OCI-LY7 (cell line): ENCODE measurements around the gene BRCA1. TPM values are rescaled to one million over a fixed set of nuclear protein-coding genes. Genes with fewer than 3 reads are reported as not detected.

Experiments used
- BruUV-seq: library from RNA; stranded (reverse); fragments of 400-500 nt; replicated peaks from 2 replicates; lab custom pipeline; 2021; lab: Mats Ljungman, UMichigan
- CTCF ChIA-PET: fragments of 300-600 bp; sonication (Branson Sonifier 250); formaldehyde crosslinking; loops from one replicate; lab custom pipeline; 2022; ENCODE audit warnings: antibody characterized with exemption; ENCODE audit not compliant: unreplicated experiment; lab: Charles Lee
- POLR2A ChIA-PET: fragments of 300-600 bp; sonication (Branson Sonifier 250); formaldehyde crosslinking; loops from one replicate; lab custom pipeline; 2022; ENCODE audit warnings: antibody characterized with exemption; lab: Charles Lee
- DNase-seq: peaks from one replicate; pipeline ENCODE4 v3.0.0-alpha.2; 2015; ENCODE audit warnings: low spot score
- H2AFZ ChIP-seq: fragments of 200-600 bp; sonication (generic), shearing (Covaris generic); 2 replicates; pipeline ENCODE4 v1.6.1; 2014; ENCODE audit warnings: mild to moderate bottlenecking, antibody characterized with exemption, low read length, moderate library complexity
- H3K27ac ChIP-seq: fragments of 200-600 bp; sonication (generic); 2 replicates; pipeline ENCODE4 v1.5.1; 2014; ENCODE audit warnings: mixed run types, low read depth, mild to moderate bottlenecking, moderate library complexity, low read length, inconsistent platforms; ENCODE audit not compliant: poor library complexity, severe bottlenecking
- H3K36me3 ChIP-seq: fragments of 200-600 bp; sonication (generic); 2 replicates; pipeline ENCODE4 v1.6.1; 2014; ENCODE audit warnings: mild to moderate bottlenecking, antibody characterized with exemption, low read length, moderate library complexity, mixed read lengths; ENCODE audit not compliant: insufficient read depth
- H3K4me1 ChIP-seq: fragments of 200-600 bp; sonication (generic); 2 replicates; pipeline ENCODE4 v1.5.1; 2014; ENCODE audit warnings: mild to moderate bottlenecking, low read length; ENCODE audit not compliant: insufficient read depth, poor library complexity, severe bottlenecking
- H3K4me2 ChIP-seq: fragments of 200-600 bp; sonication (generic); 2 replicates; pipeline ENCODE4 v1.6.1; 2014; ENCODE audit warnings: mild to moderate bottlenecking, low read length
- H3K4me3 ChIP-seq: fragments of 200-600 bp; sonication (generic); 2 replicates; pipeline ENCODE4 v1.5.1; 2014; ENCODE audit warnings: mild to moderate bottlenecking, low read depth, low read length; ENCODE audit not compliant: poor library complexity, severe bottlenecking
- H3K79me2 ChIP-seq: fragments of 200-600 bp; sonication (generic); 2 replicates; pipeline ENCODE4 v1.6.1; 2016; ENCODE audit warnings: low read depth, mild to moderate bottlenecking, low read length, moderate library complexity, mixed read lengths; ENCODE audit not compliant: insufficient read depth
- H3K9me2 ChIP-seq: fragments of 200-600 bp; sonication (generic); 2 replicates; pipeline ENCODE4 v1.6.1; 2016; ENCODE audit warnings: mild to moderate bottlenecking, low read length, mixed read lengths; ENCODE audit not compliant: insufficient read depth
- H3K9me3 ChIP-seq: fragments of 200-600 bp; sonication (generic); 2 replicates; pipeline ENCODE4 v1.6.1; 2014; ENCODE audit warnings: mild to moderate bottlenecking, mixed run types, low read length, mixed read lengths
- H4K20me1 ChIP-seq: fragments of 200-600 bp; sonication (generic); 2 replicates; pipeline ENCODE4 v1.6.1; 2014; ENCODE audit warnings: mild to moderate bottlenecking, antibody characterized with exemption, low read length, moderate library complexity, mixed read lengths; ENCODE audit not compliant: insufficient read depth
- EZH2phosphoT487 ChIP-seq: fragments of 200-600 bp; sonication (generic); IDR thresholded peaks from 2 replicates; pipeline ENCODE4 v1.6.1; 2018; ENCODE audit warnings: low read depth, borderline replicate concordance, mild to moderate bottlenecking, mixed run types, antibody characterized with exemption, low read length, moderate library complexity, mixed read lengths
- intact Hi-C: fragments of 100-400 bp; cut with micrococcal nuclease; formaldehyde crosslinking; loops from one replicate; pipeline ENCODE4 v1.10.0; 2022; ENCODE audit not compliant: unreplicated experiment
- small RNA-seq: library from RNA; depleted of rRNA; stranded (forward); fragments of <200 nt; gene quantifications from one replicate; pipeline ENCODE3, GENCODE V24; 2014
- total RNA-seq, 2 experiments: library from RNA; depleted of rRNA in 1 of 2; stranded (reverse); fragments of >200 nt in 1 of 2; shearing (Covaris generic) in 1 of 2; gene quantifications; 2 replicates each; pipeline ENCODE4 v1.2.3, GENCODE V29; 2014 to 2022
- TF ChIP-seq, protein P1 (sequence below): fragments of 200-600 bp; sonication (generic); conservative IDR thresholded peaks from 2 replicates; pipeline ENCODE4 v1.5.1; 2014; ENCODE audit warnings: mild to moderate bottlenecking, antibody characterized with exemption, low read length, moderate library complexity, mixed read lengths

Gene BRCA1
- total RNA-seq, 2 experiments from 2014 or later = 112 to 135 TPM

DNA sequence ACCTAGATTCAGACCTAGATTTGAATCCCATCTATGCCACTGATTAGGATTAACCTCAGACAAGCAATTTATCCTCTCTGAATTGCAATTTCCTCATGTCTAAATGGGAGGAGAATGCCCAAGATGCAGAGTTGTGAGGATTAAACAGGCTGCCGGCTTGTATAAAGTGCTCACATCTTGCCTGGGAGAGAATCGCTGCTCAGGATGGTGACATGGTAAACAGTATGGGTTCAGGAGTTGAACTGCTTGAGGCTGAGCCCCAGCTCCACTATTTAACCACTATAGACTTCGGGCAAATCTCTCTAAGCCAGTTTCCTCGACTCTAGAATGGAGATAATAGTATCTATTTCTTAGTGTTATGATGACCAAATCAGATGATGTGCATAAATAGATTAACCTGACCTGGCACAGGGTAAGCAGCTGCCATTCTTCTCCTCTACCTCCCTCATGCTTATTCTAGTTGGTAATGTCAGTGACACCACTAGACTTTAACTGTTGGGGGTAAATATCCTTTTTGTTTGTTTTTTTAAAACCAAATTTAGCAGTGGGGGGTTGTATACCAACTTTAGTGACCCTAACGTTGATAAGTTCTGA lies 127.7 kb downstream of the BRCA1 start:
- TF ChIP-seq, protein P1, sequence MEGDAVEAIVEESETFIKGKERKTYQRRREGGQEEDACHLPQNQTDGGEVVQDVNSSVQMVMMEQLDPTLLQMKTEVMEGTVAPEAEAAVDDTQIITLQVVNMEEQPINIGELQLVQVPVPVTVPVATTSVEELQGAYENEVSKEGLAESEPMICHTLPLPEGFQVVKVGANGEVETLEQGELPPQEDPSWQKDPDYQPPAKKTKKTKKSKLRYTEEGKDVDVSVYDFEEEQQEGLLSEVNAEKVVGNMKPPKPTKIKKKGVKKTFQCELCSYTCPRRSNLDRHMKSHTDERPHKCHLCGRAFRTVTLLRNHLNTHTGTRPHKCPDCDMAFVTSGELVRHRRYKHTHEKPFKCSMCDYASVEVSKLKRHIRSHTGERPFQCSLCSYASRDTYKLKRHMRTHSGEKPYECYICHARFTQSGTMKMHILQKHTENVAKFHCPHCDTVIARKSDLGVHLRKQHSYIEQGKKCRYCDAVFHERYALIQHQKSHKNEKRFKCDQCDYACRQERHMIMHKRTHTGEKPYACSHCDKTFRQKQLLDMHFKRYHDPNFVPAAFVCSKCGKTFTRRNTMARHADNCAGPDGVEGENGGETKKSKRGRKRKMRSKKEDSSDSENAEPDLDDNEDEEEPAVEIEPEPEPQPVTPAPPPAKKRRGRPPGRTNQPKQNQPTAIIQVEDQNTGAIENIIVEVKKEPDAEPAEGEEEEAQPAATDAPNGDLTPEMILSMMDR = no peak
- TF ChIP-seq EZH2phosphoT487 = no peak
- H4K20me1 ChIP-seq = peaks cover 14% of the 10 kb centered on the region; the same call in 1 of the 2 replicates
- H3K36me3 ChIP-seq = peaks cover 67% of the 10 kb centered on the region
- peak overlapping the region; percentile 86 for H2AFZ ChIP-seq
- BruUV-seq = no TSS peak
- intact Hi-C loops = loop anchor here (5.0 kb wide), 2 partner anchors 60 to 165 kb away; partner anchors contain the start of gene PSME3
- H3K9me2 ChIP-seq = no peaks in the 10 kb centered on the region
- no peaks in the 10 kb centered on the region for H3K9me3 ChIP-seq
- ChIA-PET POLR2A (interaction anchor here (0.5 to 2.1 kb wide), 12 partner anchors 11 to 317 kb away, joined by 3 to 21 read pairs (median 4); partner anchors contain the start of gene PSME3), CTCF (interaction anchor here (1.0 to 1.5 kb wide), 4 partner anchors 12 to 320 kb away, joined by 3 to 5 read pairs (median 4); no protein-coding TSS in a partner anchor)
- H3K4me1 ChIP-seq = peaks cover 20% of the 10 kb centered on the region
- peak overlapping the region; percentile 76 for H3K4me2 ChIP-seq
- DNase-seq = no peak
- H3K4me3 ChIP-seq = peak overlapping the region; percentile 95
- H3K27ac ChIP-seq = peak overlapping the region; percentile 63
- H3K79me2 ChIP-seq = peaks cover 30% of the 10 kb centered on the region

Small RNA genes within 50 kb of the gene (small RNA-seq; reads per million reads assigned to genes)
- gene AC060780.2 (not detected), gene AC060780.3 (not detected), gene AC135721.1 (not detected)

Other genes starting within 250 kb of the BRCA1 start
- gene G6PC1, start 224.6 kb downstream of the BRCA1 start, total RNA-seq (2014; rRNA removed; shearing (Covaris generic)) = 0.85 and 1.1 TPM in 2 replicates
- 1.9 and 2.6 TPM in 2 replicates for gene G6PC1, start 224.6 kb downstream of the BRCA1 start, total RNA-seq (2022)
- 24.0 and 26.9 TPM in 2 replicates for gene AARSD1, start 160.9 kb downstream of the BRCA1 start, total RNA-seq (2014; rRNA removed; shearing (Covaris generic))
- 31.0 and 31.7 TPM in 2 replicates for gene AARSD1, start 160.9 kb downstream of the BRCA1 start, total RNA-seq (2022)
- 0.13 TPM in 1 of 2 replicates, not detected in the other for gene PTGES3L, start 145.3 kb downstream of the BRCA1 start, total RNA-seq (2014; rRNA removed; shearing (Covaris generic))
- 0.68 and 2.1 TPM in 2 replicates for gene PTGES3L, start 145.3 kb downstream of the BRCA1 start, total RNA-seq (2022)
- gene RUNDC1, start 144.8 kb downstream of the BRCA1 start, total RNA-seq (2014; rRNA removed; shearing (Covaris generic)) = 11.1 and 12.1 TPM in 2 replicates
- 18.6 and 22.5 TPM in 2 replicates for gene RUNDC1, start 144.8 kb downstream of the BRCA1 start, total RNA-seq (2022)
- gene RPL27, start 126.9 kb downstream of the BRCA1 start, total RNA-seq (2014; rRNA removed; shearing (Covaris generic)) = 1,550 and 2,299 TPM in 2 replicates
- gene RPL27, start 126.9 kb downstream of the BRCA1 start, total RNA-seq (2022) = 1,241 and 1,313 TPM in 2 replicates
- gene IFI35, start 118.6 kb downstream of the BRCA1 start, total RNA-seq (2014; rRNA removed; shearing (Covaris generic)) = 3.8 and 6.3 TPM in 2 replicates
- 8.6 and 10.6 TPM in 2 replicates for gene IFI35, start 118.6 kb downstream of the BRCA1 start, total RNA-seq (2022)
- gene VAT1, start 103.0 kb downstream of the BRCA1 start, total RNA-seq (2014; rRNA removed; shearing (Covaris generic)) = 26.2 and 33.1 TPM in 2 replicates
- gene VAT1, start 103.0 kb downstream of the BRCA1 start, total RNA-seq (2022) = 51.3 and 65.3 TPM in 2 replicates
- gene RND2, start 100.1 kb downstream of the BRCA1 start, total RNA-seq (2014; rRNA removed; shearing (Covaris generic)) = not detected in 2 replicates
- gene RND2, start 100.1 kb downstream of the BRCA1 start, total RNA-seq (2022) = 0.30 TPM in 1 of 2 replicates, not detected in the other
- gene NBR1, start 45.9 kb upstream of the BRCA1 start, total RNA-seq (2014; rRNA removed; shearing (Covaris generic)) = 15.2 and 16.2 TPM in 2 replicates
- 38.6 and 48.3 TPM in 2 replicates for gene NBR1, start 45.9 kb upstream of the BRCA1 start, total RNA-seq (2022)
- 7.1 and 9.4 TPM in 2 replicates for gene TMEM106A, start 86.5 kb upstream of the BRCA1 start, total RNA-seq (2014; rRNA removed; shearing (Covaris generic))
- gene TMEM106A, start 86.5 kb upstream of the BRCA1 start, total RNA-seq (2022) = 17.1 and 19.1 TPM in 2 replicates
- gene CCDC200, start 103.3 kb upstream of the BRCA1 start, total RNA-seq (2014; rRNA removed; shearing (Covaris generic)) = not detected in 2 replicates
- not detected in 2 replicates for gene CCDC200, start 103.3 kb upstream of the BRCA1 start, total RNA-seq (2022)
- not detected in 2 replicates for gene RNU2-1, start 108.6 kb upstream of the BRCA1 start, total RNA-seq (2014; rRNA removed; shearing (Covaris generic))
- gene RNU2-1, start 108.6 kb upstream of the BRCA1 start, total RNA-seq (2022) = 7,263 and 7,340 TPM in 2 replicates